SH-SY5Y (cell line): ENCODE results near the gene TICAM2.

Experiments used
- GATA2 ChIP-seq: IDR thresholded peaks from 2 replicates; pipeline ENCODE4 v1.6.1; 2011; ENCODE audit warnings: mild to moderate bottlenecking, low read depth, low read length
- GATA3 ChIP-seq: IDR thresholded peaks from 2 replicates; pipeline ENCODE4 v1.6.1; 2011; ENCODE audit warnings: low read depth, mild to moderate bottlenecking, low read length, moderate library complexity

The TICAM2 gene

GRCh38 chr5:115543365-115544042, 58.8 kb downstream of the TICAM2 start:
- no peak for TF ChIP-seq GATA3
- TF ChIP-seq GATA2: no peak

- TF ChIP-seq GATA3 (no peak), GATA2 (no peak)
Observed at GRCh38 chr5:115542651-115543364, 59.5 kb downstream of the TICAM2 start.

GRCh38 chr5:115542086-115542485, 60.2 kb downstream of the TICAM2 start:
- TF ChIP-seq GATA2 (no peak), GATA3 (no peak)

GRCh38 chr5:115541611-115542010, 60.7 kb downstream of the TICAM2 start:
- TF ChIP-seq GATA3: no peak
- no peak for TF ChIP-seq GATA2

- no peak for TF ChIP-seq GATA3
- TF ChIP-seq GATA2: no peak
Observed at GRCh38 chr5:115535479-115536035, 66.7 kb downstream of the TICAM2 start.

GRCh38 chr5:115532517-115532916, 69.8 kb downstream of the TICAM2 start:
- no peak for TF ChIP-seq GATA3
- no peak for TF ChIP-seq GATA2

GRCh38 chr5:115531787-115532367, 70.4 kb downstream of the TICAM2 start:
- no peak for TF ChIP-seq GATA3
- TF ChIP-seq GATA2: no peak

- TF ChIP-seq GATA2 (no peak), GATA3 (no peak)
Observed at GRCh38 chr5:115531380-115531779, 70.9 kb downstream of the TICAM2 start.

GRCh38 chr5:115530426-115530825, 71.9 kb downstream of the TICAM2 start:
- no peak for TF ChIP-seq GATA3
- no peak for TF ChIP-seq GATA2
